ENCODE results near the gene FGF21.

FGF21 gene

DNA sequence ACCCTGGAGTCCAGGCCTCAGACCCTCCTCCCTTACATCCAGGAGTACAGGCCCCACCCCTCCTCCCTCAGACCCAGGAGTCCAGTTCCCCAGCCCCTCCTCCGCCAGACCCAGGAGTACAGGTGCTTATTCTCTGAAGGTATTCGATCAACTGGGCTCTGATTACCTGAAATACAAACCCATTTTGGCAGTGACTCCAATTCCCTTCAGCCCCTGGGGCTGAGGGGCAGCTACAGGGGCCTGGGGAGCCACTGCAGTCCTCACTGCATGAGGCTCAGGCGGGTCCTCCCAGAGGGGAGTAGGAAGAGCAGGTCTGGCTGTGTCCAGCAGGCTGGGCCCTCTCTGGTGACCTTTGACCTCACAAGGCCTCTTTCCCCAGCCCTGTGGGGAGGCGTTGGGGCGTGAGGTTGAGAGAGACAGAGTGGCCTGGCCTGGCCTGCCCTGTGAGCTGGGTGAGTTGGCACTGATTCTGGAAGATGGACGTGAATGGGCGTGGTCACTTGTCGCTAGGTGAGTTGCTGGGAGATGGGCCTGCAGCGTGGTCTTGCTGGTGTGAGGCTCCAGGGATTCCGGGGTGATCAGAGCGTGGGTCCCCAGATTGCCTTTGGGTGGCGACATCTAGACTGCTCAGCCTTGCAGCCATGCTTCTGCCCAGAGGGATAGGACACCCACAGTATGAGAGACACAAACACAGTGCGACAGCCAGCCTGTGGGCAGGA, 52.4 kb downstream of the FGF21 start (continued):
- TF ChIP-seq, protein P1, sequence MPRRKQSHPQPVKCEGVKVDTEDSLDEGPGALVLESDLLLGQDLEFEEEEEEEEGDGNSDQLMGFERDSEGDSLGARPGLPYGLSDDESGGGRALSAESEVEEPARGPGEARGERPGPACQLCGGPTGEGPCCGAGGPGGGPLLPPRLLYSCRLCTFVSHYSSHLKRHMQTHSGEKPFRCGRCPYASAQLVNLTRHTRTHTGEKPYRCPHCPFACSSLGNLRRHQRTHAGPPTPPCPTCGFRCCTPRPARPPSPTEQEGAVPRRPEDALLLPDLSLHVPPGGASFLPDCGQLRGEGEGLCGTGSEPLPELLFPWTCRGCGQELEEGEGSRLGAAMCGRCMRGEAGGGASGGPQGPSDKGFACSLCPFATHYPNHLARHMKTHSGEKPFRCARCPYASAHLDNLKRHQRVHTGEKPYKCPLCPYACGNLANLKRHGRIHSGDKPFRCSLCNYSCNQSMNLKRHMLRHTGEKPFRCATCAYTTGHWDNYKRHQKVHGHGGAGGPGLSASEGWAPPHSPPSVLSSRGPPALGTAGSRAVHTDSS (tag by site-specific recombination; IDR thresholded peaks at IDR 0.05) = no peak
- TF ChIP-seq ZNF350 (tag by site-specific recombination; IDR thresholded peaks at IDR 0.05) = no peak
- TF ChIP-seq ZNF138 (tag by site-specific recombination; IDR thresholded peaks at IDR 0.05; ENCODE audit: borderline replicate concordance) = no peak
- no peak for TF ChIP-seq ZNF324 (tag by site-specific recombination; IDR thresholded peaks at IDR 0.05)
- TF ChIP-seq ZNF202 (tag by site-specific recombination; IDR thresholded peaks at IDR 0.05; ENCODE audit: borderline replicate concordance) = no peak
- TF ChIP-seq SCRT1 (tag by site-specific recombination; IDR thresholded peaks at IDR 0.05; ENCODE audit: borderline replicate concordance) = peak; percentile 89
- no peak for TF ChIP-seq ZNF239 (tag by site-specific recombination; IDR thresholded peaks at IDR 0.05)
- no peak for TF ChIP-seq ZNF510 (tag by site-specific recombination; IDR thresholded peaks at IDR 0.05; ENCODE audit: insufficient replicate concordance)
- TF ChIP-seq, protein P2, sequence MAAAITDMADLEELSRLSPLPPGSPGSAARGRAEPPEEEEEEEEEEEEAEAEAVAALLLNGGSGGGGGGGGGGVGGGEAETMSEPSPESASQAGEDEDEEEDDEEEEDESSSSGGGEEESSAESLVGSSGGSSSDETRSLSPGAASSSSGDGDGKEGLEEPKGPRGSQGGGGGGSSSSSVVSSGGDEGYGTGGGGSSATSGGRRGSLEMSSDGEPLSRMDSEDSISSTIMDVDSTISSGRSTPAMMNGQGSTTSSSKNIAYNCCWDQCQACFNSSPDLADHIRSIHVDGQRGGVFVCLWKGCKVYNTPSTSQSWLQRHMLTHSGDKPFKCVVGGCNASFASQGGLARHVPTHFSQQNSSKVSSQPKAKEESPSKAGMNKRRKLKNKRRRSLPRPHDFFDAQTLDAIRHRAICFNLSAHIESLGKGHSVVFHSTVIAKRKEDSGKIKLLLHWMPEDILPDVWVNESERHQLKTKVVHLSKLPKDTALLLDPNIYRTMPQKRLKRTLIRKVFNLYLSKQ (tag by site-specific recombination; IDR thresholded peaks at IDR 0.05; ENCODE audit: borderline replicate concordance) = no peak
- no peak for TF ChIP-seq HIC1 (tag by site-specific recombination; IDR thresholded peaks at IDR 0.05)
- peak; percentile 58; the same call in 1 of the 2 replicates for TF ChIP-seq KLF9 (tag by site-specific recombination; IDR thresholded peaks at IDR 0.05; ENCODE audit: low read depth)
- no peak for TF ChIP-seq ZNF121 (tag by site-specific recombination; IDR thresholded peaks at IDR 0.05)
